Calu3 (cell line): ENCODE results near the gene HPN. TPM values are rescaled to one million over a fixed set of nuclear protein-coding genes. Genes with fewer than 3 reads are reported as not detected.

Experiments used
- BruUV-seq: library from RNA; stranded (reverse); fragments of 400-500 nt; replicated peaks from 2 replicates; lab custom pipeline; 2021; lab: Mats Ljungman, UMichigan
- CTCF ChIA-PET: fragments of 300-600 bp; sonication (Branson Sonifier 250); formaldehyde crosslinking; loops from one replicate; lab custom pipeline; 2022; ENCODE audit warnings: antibody characterized with exemption; lab: Charles Lee
- DNase-seq: peaks from one replicate; pipeline ENCODE4 v3.0.0; 2022
- H3K27ac Mint-ChIP-seq: one replicate; pipeline ENCODE4 v1.8.0; 2022; ENCODE audit warnings: mixed read lengths; ENCODE audit not compliant: unreplicated experiment
- H3K27me3 Mint-ChIP-seq: one replicate; pipeline ENCODE4 v1.8.0; 2022; ENCODE audit warnings: mixed read lengths; ENCODE audit not compliant: unreplicated experiment
- H3K36me3 Mint-ChIP-seq: one replicate; pipeline ENCODE4 v1.8.0; 2022; ENCODE audit warnings: mild to moderate bottlenecking, moderate library complexity, mixed read lengths; ENCODE audit not compliant: insufficient read depth, unreplicated experiment
- H3K4me1 Mint-ChIP-seq: one replicate; pipeline ENCODE4 v1.8.0; 2022; ENCODE audit warnings: mild to moderate bottlenecking, low read depth, mixed read lengths; ENCODE audit not compliant: unreplicated experiment
- H3K4me3 Mint-ChIP-seq: one replicate; pipeline ENCODE4 v1.8.0; 2022; ENCODE audit warnings: mild to moderate bottlenecking, low read depth, moderate library complexity, mixed read lengths; ENCODE audit not compliant: unreplicated experiment
- H3K9me3 Mint-ChIP-seq: one replicate; pipeline ENCODE4 v1.8.0; 2022; ENCODE audit warnings: low read depth, mixed read lengths; ENCODE audit not compliant: unreplicated experiment
- intact Hi-C: fragments of 100-400 bp; cut with micrococcal nuclease; formaldehyde crosslinking; loops from one replicate; pipeline ENCODE4 v1.10.0; 2022; ENCODE audit not compliant: unreplicated experiment
- total RNA-seq: library from RNA; stranded (reverse); gene quantifications from 2 replicates; pipeline ENCODE4 v1.2.3, GENCODE V29; 2022
- TF ChIP-seq, protein P1 (sequence below): fragments of 200-600 bp; IDR thresholded peaks from one replicate; pipeline ENCODE4 v1.8.0; 2022; ENCODE audit warnings: antibody characterized with exemption; ENCODE audit not compliant: unreplicated experiment

HPN gene
- total RNA-seq, 1 experiment from 2014 or later: 1.4 TPM

DNA sequence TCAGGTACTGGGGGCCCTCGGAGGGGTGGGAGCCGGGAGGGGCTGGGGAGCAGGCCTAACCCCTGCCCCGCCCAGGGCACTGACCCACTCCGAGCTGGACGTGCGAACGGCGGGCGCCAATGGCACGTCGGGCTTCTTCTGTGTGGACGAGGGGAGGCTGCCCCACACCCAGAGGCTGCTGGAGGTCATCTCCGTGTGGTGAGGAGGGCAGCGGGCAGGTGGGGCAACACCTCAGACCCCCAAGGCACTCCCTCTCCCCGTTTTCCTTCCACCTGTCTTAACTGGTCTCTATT is 18.2 kb downstream of the HPN start:
- Mint-ChIP-seq H3K9me3 (no peaks in the 10 kb centered on the region), H3K36me3 (no peaks in the 10 kb centered on the region), H3K4me1 (peaks cover 20% of the 10 kb centered on the region), H3K27me3 (no peaks in the 10 kb centered on the region), H3K27ac (no peak overlapping the region), H3K4me3 (no peak overlapping the region)
- intact Hi-C loops: loop anchor here (10.0 kb wide), 1 partner anchor 155 kb away; no protein-coding TSS in a partner anchor
- CTCF ChIA-PET: no interaction called here
- BruUV-seq: no TSS peak
- no peak for DNase-seq
- TF ChIP-seq, protein P1, sequence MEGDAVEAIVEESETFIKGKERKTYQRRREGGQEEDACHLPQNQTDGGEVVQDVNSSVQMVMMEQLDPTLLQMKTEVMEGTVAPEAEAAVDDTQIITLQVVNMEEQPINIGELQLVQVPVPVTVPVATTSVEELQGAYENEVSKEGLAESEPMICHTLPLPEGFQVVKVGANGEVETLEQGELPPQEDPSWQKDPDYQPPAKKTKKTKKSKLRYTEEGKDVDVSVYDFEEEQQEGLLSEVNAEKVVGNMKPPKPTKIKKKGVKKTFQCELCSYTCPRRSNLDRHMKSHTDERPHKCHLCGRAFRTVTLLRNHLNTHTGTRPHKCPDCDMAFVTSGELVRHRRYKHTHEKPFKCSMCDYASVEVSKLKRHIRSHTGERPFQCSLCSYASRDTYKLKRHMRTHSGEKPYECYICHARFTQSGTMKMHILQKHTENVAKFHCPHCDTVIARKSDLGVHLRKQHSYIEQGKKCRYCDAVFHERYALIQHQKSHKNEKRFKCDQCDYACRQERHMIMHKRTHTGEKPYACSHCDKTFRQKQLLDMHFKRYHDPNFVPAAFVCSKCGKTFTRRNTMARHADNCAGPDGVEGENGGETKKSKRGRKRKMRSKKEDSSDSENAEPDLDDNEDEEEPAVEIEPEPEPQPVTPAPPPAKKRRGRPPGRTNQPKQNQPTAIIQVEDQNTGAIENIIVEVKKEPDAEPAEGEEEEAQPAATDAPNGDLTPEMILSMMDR: no peak

DNA sequence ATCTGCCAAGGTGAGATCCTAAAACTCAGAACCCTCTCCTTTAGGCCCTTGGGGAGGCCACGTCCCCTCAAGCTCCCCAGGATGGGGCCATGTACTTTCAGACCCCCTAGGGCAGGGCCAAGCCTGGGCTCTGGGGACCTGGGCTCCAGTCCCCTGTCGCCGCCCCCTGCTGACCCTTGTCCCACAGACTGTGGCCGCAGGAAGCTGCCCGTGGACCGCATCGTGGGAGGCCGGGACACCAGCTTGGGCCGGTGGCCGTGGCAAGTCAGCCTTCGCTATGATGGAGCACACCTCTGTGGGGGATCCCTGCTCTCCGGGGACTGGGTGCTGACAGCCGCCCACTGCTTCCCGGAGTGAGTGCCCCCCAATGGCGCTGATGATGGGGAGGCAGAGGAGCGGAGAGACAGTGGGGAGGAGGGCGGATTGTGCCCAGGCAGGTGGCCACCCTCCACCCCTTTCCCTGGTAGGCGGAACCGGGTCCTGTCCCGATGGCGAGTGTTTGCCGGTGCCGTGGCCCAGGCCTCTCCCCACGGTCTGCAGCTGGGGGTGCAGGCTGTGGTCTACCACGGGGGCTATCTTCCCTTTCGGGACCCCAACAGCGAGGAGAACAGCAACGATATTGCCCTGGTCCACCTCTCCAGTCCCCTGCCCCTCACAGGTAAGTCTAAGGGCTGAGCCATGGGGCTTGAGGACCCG is 18.8 kb downstream of the HPN start:
- intact Hi-C loops: loop anchor here (10.0 kb wide), 1 partner anchor 154 kb away; no protein-coding TSS in a partner anchor
- CTCF ChIA-PET: no interaction called here
- no peak overlapping the region for H3K27ac Mint-ChIP-seq

DNA sequence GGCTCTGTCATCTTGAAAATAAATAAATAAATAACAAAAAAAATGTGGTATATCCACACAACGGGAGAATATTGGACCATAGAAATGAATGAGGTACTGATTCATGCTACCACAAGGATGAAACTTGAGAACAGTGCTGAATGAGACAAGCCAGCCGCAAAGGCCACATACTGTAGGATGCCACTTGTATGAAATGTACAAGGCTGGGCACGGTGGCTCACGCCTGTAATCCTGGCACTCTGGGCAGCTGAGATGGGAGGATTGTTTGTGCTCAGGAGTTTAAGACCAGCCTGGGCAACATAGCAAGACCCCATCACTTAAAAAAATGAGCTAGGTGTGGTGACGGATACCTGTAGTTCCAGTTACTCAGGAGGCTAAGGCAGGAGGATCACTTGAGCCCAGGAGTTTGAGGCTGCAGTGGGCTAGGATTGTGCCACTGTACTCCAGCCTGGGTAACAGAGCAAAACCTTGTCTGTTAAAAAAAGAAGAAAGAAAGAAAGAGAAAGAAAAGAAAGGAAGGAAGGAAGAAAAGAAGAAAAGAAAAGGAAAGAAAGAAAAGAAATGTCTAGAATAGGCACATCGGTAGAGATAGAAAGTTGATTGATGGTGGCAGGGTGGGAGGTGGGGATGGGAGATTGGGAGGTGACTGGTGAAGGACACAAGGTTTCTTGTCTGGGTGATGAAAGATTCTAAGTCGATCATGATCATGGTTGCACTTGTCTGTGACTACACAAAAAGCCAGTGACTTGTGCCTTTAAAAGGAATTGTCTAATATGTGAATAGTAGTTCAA is 20.3 kb downstream of the HPN start:
- TF ChIP-seq, protein P1: no peak
- no TSS peak for BruUV-seq
- H3K4me3 Mint-ChIP-seq: no peak overlapping the region
- CTCF ChIA-PET: no interaction called here
- no peaks in the 10 kb centered on the region for H3K36me3 Mint-ChIP-seq
- H3K4me1 Mint-ChIP-seq: peaks cover 11% of the 10 kb centered on the region
- H3K27ac Mint-ChIP-seq: no peak overlapping the region
- DNase-seq: no peak
- no peaks in the 10 kb centered on the region for H3K27me3 Mint-ChIP-seq
- H3K9me3 Mint-ChIP-seq: no peaks in the 10 kb centered on the region
- intact Hi-C loops: loop anchor here (10.0 kb wide), 1 partner anchor 153 kb away; no protein-coding TSS in a partner anchor

More for the DNA sequence above, 18.8 kb downstream of the HPN start:
- Mint-ChIP-seq H3K4me3 (no peak overlapping the region), H3K9me3 (no peaks in the 10 kb centered on the region), H3K36me3 (no peaks in the 10 kb centered on the region), H3K27me3 (no peaks in the 10 kb centered on the region), H3K4me1 (peaks cover 20% of the 10 kb centered on the region)
- TF ChIP-seq, protein P1: no peak
- no peak for DNase-seq
- BruUV-seq: no TSS peak

DNA sequence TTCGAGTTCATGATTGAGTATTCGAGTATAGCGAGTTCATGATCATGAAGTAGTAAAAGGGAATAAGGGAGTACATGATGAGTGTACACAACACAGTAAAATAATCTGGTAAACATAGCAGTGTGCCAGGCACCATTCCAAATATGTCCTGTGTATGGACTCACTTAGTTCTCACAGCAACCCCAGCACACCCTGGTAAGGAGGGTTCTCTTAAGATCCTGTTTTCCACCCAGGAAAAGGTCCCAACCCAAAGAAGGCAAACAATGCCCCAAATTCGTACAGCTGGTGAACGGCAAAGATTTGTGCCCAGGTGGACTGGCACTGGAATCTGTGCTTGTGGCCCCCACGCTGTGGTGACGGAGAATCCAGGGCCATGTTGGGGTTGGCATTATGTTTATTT is 21.4 kb downstream of the HPN start:
- Mint-ChIP-seq H3K9me3 (no peaks in the 10 kb centered on the region), H3K36me3 (no peaks in the 10 kb centered on the region)
- no TSS peak for BruUV-seq

More for the DNA sequence above, 21.4 kb downstream of the HPN start:
- TF ChIP-seq, protein P1: no peak
- DNase-seq: no peak
- H3K4me3 Mint-ChIP-seq: no peak overlapping the region
- no peak overlapping the region for H3K27ac Mint-ChIP-seq
- CTCF ChIA-PET: no interaction called here
- intact Hi-C loops: loop anchor here (10.0 kb wide), 1 partner anchor 152 kb away; no protein-coding TSS in a partner anchor
- H3K27me3 Mint-ChIP-seq: no peaks in the 10 kb centered on the region
- peaks cover 18% of the 10 kb centered on the region for H3K4me1 Mint-ChIP-seq
